ENCODE results near the gene GPR162. TPM values are rescaled to one million over a fixed set of nuclear protein-coding genes. Genes with fewer than 3 reads are reported as not detected.

Gene GPR162
- total RNA-seq, 1 donor from 2014 or later, result 2.5 TPM

DNA sequence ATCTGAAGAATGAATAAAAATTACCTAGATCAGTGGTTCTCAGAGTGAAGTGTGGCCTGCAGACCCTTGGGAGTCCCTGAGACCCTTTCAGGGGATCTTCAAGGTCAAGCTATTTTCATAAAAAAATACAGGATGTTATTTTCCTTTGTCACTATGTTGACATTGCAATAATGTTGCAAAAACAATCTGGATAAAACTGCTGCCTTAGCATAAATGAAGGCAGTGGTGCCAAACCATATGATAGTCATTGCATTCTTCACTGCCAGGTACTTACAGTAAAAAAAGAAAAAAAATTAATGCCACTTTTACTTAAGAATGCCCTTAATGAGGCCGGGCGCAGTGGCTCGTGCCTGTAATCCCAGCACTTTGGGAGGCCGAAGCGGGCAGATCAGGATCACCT, 34.3 kb upstream of the GPR162 start:
- no peak for DNase-seq (ENCODE audit: low spot score)

DNA sequence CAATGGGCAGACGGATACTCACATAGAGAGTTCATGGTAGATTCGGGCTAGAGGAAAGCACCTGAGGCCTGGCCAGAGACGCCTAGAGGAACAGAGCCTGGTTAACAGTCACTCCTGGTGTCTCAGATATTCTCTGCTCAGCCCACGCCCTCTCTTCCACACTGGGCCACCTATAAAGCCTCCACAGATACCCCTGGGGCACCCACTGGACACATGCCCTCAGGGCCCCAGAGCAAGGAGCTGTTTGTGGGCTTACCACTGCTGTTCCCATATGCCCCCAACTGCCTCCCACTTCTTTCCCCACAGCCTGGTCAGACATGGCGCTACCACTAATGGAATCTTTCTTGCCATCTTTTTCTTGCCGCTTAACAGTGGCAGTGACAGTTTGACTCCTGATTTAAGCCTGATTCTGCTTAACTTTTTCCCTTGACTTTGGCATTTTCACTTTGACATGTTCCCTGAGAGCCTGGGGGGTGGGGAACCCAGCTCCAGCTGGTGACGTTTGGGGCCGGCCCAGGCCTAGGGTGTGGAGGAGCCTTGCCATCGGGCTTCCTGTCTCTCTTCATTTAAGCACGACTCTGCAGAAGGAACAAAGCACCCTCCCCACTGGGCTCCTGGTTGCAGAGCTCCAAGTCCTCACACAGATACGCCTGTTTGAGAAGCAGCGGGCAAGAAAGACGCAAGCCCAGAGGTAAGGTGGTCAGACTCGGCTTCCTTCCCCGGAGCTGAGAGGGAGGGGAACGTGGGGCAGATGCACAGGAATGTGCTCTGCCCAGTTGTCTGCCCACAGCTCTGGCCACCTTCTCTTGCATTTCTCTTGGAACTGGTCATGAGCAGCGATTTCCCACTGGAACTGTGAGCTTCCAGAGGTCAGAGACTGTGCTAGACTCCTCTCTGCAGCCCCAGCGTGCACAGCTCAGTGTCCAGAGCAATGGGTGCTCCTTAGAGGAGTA, 32.4 kb upstream of the GPR162 start, which contains the start of gene CD4:
Gene CD4 (plus strand): TSS at position 557 of the 953 bp plus-strand sequence. CDS start 10,611 bp downstream, outside the sequence.
- DNase-seq (ENCODE audit: low spot score), result peak; percentile 78

DNA sequence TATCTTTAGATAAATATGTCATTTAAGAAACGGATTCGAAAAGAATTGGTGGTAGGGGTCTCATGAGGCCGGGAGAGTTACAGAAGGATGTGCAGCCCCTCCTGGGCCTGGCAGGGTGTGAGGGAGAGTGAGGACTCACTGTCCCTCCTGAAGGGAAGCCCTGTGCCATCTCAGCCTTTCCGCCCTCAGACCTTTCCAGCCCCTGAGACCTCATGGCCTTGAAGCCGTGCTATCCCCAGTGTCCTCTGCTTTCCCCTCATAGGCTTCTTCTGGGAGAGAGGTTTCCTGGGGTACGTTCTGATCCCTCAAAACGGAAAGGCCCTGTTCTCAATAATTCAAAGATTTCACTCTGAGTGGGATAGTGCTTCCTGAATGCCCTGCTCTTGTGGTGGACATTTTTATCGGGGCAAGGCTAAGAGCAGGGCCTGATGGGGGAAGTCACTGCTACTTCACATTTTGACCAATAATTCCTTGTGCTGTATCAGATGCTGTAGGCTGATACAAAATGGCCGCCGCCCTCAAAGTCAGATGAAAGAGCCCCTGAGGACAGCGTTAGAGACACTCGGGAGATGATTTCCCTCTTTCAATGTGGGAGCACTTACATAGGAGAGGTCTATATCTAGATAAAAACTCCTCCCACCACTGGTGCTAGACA, 31.0 kb upstream of the GPR162 start:
- DNase-seq (ENCODE audit: low spot score), result no peak

DNA sequence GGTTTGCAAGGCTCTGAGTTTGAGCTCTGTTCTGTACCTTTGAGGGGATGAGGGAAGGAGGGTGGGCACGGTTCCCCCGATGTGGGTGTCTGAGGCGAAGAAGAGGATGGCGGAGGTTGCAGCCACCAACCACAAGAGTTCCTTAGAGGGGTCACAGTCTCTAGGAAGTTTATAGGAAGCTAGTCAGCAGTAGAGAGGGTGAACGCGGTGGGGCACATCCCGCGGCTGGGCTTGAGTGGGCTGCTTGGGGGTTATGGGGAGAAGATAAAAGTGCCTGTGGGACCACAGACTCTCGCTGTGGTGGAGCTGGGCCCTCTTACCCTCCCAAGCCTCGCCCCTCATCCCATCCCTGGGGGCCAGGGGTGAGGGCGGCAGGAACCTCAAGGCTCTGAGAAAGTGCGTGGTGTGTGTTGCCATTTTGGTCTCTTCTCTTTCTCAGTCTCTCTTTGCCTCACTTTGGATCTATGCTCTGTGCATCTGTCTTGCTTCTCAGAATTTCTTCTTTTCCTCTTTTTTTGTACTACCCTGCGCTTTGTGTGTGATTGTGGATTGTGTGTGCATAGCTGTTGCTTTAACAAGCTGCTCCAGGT, 29.6 kb upstream of the GPR162 start:
- DNase-seq (ENCODE audit: low spot score), result no peak

DNA sequence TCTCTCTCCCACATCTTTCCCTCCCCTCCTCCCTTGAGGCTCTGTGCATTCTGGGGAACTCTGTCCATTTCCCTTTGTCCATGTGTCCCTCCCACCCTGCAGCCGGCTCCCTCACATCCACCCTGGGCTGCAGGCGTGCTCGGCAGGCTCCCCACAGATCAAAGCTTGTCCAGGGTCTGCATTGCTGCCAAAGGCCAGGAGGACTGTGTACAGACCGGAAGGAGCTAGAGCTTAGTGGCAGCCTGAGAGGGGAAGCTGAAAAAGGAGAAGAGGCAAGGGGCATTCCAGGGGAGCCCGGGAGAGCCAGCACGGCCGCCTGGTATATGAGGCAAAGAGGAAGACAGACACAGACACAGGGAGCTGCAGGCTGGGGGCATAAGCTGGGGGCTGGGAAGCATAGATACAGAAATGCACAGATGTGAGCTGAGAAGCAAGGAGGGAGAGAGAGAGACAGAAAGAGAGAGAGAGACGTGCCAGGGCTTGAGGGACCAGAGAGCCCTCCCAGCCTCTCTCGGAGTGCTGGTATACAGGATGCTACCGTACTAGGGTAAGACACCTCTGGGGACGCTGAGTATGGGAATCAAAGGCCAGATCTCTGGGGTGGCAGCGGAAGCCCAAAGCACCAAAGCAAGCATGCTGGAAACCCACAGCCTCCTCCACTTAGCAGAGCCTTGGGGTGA, 29.0 kb upstream of the GPR162 start:
- no peak for DNase-seq (ENCODE audit: low spot score)

DNA sequence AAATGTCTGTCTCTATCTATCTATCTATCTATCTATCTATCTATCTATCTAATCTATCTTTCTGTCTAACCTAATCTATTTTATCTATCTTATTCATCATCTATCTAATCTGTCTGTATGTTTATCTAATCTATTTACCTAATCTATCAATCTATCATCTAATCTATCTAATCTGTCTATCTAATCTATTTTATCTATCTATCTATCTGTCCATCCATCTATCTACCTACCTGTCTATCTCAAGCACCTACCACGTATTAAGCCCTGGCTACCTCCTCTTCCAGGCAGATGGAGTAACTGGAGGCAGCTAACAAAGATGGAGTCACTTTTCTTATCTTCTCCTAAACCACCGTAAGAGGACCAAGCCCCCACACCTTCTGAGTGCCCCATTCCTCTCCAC, 26.5 kb upstream of the GPR162 start:
- DNase-seq (ENCODE audit: low spot score), result no peak

DNA sequence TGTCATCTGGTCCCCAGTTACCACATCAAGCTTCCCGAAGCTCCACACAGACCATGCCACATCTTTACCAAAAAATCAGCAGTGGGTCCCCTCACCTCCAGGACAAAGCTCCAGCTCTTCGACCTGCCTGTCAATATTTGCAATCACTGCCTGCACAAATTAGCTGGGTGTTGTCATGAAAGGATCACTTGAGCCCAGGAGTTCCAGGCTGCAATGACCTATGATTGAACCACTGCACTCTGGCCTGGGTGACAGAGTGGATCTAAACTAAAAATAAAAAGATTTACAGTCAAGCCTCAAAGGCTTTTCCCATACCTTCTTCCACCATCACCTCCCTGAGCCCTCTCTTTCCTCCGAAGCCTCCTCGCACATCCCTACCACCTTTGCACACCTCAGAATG, 25.0 kb upstream of the GPR162 start:
- no peak for DNase-seq (ENCODE audit: low spot score)

DNA sequence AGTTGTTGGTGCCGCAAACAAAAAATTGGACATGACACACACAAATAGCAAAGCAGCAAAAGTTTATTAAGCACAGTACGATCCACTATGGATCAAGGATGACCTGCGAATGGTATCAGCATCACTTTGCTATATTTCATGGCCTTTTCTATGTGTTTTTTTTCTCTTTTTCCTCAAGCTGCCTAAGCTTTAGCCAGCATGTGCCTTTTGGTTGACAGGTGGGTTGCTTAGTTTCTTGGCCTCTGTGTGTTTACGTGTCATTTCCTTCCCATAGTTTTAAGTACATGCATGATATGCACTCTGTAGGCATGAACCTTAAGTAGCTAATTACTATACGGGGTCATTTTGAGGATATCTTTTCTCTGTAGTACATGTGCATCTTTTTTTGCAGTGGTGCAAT, 22.5 kb upstream of the GPR162 start:
- no peak for DNase-seq (ENCODE audit: low spot score)

DNA sequence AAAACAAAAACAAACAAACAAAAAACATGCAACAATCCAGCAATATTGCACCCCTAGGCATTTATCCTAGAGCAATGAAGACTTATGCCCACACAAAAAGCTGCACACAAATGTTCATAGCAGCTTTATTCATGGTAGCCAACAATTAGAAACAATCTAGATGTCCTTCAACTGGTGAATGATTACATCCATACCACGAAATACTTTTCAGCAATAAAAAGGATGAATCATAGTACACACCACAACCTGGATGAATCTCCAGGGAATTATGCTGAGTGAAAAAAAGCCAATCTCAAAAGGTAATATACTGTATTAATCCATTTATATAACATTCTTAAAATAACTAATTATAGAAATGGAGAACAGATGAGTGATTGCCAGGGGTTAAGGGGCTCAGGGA, 14.5 kb upstream of the GPR162 start:
- DNase-seq (ENCODE audit: low spot score), result no peak

DNA sequence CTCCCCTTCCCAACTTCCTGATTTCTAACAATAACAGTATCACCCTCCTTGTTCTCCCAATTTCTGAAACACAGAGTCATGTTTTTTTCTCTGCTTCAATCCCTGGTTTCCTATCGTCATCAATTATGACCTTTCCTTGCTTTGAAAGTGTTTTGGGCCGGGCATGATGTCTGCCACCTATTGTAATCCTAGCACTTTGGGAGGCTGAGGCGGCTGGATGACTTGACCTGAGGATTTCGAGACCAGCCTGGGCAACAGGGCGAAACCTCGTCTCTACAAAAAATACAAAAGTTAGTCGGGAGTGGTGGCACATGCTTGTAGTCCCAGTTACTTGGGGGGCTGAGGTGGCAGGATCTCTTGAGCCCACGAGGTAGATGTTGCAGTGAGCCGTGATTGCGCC, 12.6 kb upstream of the GPR162 start:
- no peak for DNase-seq (ENCODE audit: low spot score)

DNA sequence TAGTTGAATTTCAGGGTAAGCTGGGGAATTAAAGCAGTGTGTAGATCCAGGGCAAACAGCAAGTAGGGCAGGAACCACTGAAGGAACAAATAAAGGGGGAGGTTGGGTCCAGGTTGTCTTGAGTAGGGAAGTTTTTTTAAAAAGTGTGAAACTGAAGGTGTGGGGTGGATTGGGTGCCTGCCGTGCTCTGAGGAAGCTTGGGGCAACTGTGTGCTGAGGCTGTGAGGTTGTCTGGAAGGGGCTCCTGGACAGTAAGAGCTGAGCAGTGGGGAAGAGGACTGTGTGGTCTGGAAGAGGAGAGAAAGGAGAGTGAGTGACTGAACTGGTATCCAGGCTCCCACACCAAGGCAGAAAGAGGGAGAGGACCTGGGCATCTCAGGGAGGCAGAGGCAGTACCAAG, 10.9 kb upstream of the GPR162 start:
- DNase-seq (ENCODE audit: low spot score), result no peak

DNA sequence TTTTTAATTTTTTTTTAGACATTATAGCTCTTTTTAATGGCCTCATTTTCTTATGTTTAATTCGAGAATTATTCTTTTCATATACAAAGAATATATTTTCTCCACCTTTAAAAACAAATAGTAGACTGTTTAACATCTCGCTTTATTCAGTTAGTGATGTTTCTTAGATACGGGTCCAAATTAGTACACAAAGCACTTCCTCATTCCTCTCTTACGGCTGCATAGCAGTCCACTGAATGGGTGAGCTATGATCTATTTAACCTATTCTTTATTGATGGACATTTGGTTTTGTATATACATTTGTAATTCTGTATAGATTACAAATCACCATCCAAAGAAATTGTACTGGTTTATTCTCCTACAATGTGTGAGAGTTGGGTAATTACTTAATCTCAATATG, 8.3 kb upstream of the GPR162 start:
- no peak for DNase-seq (ENCODE audit: low spot score)

DNA sequence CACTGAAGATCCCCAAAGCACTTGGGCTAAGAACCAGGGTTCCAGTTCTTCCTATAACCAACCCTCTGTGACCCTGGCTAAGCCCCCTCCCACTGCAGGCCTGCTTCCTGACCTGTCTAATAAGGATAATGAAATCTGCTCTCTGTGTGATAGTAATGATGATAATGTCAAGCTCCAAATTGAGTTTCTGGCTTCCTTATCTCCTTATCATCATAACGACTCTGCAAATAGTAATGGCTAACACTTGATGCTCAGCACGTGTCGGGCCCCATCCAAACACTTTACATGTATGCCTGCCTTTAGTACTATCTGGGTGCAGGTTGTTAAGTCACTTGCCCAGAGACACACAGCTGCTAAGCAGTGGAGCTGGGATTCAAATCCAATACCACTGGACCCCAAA, 5.0 kb upstream of the GPR162 start:
- DNase-seq (ENCODE audit: low spot score), result no peak

DNA sequence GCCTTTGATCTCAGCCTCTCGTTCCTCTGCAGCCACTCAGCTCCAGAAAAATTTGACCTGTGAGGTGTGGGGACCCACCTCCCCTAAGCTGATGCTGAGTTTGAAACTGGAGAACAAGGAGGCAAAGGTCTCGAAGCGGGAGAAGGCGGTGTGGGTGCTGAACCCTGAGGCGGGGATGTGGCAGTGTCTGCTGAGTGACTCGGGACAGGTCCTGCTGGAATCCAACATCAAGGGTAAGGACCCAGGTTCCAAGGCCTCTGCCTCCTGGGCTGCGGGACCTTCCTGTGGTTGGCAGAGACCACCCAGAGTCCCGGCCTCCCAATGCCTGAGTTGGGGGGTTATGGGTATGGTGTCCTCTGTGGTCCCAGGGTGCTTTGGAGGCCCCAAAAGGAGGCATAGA, 4.5 kb upstream of the GPR162 start:
- DNase-seq (ENCODE audit: low spot score), result no peak

DNA sequence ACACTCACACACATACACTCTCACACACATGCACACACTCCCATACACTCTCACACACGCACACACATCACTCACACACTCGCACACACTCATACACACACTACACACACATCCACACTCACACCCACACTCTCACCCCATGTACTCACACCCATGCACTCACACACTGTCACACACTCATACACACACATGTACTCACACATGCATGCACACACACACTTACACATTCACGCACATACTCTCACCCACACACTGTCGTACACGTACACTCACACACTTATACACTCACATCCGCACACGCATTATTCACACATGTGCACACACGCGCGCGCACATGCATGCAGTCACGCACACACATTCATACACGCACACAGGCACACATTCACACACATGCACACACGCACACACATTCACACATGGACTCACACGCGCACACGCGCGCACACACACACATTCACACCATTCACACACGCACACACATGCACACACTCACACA, 3.9 kb upstream of the GPR162 start:
- DNase-seq (ENCODE audit: low spot score), result no peak

DNA sequence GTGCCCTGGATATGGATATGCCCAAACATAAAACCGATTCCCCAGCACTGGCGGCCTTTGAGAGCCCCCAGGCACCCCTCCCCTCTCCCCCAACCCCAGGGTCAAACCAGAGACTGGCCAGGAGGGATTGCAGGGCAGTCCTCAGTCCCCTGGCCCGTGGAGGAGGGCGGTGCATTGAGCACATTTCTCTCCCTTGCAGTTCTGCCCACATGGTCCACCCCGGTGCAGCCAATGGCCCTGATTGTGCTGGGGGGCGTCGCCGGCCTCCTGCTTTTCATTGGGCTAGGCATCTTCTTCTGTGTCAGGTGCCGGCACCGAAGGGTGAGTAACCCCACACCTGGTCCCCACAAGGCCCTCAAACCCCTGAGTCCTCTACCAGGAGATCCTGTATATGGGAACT, 3.4 kb upstream of the GPR162 start:
- no peak for DNase-seq (ENCODE audit: low spot score)

DNA sequence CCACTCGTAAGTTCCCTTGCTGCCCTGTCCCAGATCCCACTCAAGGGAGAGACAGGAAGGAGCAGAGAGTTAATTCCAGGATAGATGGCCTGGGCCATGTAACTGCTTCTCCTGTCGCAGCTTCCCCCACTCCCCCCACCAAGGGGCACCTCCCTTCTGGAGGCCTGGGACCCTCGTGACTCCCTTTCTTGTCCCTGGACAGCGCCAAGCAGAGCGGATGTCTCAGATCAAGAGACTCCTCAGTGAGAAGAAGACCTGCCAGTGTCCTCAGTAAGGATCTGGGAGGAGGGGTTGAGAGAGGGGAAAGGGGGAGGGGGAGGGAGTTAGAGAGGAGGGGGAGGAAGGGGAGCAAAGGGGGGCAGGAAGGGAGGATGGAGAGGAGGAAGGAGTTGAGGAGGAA, 3.0 kb upstream of the GPR162 start:
- no peak for DNase-seq (ENCODE audit: low spot score)

DNA sequence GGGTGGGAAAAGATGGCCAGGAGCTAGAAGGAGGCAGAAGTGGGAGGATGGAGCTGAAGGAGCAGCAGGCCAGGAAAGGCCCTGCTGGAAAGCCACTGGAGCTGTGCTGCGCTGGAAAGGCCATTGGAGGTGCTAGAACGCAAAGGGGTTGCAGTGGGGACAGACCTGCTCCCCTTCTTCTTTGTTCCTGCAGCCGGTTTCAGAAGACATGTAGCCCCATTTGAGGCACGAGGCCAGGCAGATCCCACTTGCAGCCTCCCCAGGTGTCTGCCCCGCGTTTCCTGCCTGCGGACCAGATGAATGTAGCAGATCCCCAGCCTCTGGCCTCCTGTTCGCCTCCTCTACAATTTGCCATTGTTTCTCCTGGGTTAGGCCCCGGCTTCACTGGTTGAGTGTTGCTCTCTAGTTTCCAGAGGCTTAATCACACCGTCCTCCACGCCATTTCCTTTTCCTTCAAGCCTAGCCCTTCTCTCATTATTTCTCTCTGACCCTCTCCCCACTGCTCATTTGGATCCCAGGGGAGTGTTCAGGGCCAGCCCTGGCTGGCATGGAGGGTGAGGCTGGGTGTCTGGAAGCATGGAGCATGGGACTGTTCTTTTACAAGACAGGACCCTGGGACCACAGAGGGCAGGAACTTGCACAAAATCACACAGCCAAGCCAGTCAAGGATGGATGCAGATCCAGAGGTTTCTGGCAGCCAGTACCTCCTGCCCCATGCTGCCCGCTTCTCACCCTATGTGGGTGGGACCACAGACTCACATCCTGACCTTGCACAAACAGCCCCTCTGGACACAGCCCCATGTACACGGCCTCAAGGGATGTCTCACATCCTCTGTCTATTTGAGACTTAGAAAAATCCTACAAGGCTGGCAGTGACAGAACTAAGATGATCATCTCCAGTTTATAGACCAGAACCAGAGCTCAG, 2.3 kb upstream of the GPR162 start:
- no peak for DNase-seq (ENCODE audit: low spot score)

DNA sequence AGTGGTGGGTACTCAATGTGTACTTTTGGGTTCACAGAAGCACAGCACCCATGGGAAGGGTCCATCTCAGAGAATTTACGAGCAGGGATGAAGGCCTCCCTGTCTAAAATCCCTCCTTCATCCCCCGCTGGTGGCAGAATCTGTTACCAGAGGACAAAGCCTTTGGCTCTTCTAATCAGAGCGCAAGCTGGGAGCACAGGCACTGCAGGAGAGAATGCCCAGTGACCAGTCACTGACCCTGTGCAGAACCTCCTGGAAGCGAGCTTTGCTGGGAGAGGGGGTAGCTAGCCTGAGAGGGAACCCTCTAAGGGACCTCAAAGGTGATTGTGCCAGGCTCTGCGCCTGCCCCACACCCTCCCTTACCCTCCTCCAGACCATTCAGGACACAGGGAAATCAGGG, 1.5 kb upstream of the GPR162 start:
- no peak for DNase-seq (ENCODE audit: low spot score)

DNA sequence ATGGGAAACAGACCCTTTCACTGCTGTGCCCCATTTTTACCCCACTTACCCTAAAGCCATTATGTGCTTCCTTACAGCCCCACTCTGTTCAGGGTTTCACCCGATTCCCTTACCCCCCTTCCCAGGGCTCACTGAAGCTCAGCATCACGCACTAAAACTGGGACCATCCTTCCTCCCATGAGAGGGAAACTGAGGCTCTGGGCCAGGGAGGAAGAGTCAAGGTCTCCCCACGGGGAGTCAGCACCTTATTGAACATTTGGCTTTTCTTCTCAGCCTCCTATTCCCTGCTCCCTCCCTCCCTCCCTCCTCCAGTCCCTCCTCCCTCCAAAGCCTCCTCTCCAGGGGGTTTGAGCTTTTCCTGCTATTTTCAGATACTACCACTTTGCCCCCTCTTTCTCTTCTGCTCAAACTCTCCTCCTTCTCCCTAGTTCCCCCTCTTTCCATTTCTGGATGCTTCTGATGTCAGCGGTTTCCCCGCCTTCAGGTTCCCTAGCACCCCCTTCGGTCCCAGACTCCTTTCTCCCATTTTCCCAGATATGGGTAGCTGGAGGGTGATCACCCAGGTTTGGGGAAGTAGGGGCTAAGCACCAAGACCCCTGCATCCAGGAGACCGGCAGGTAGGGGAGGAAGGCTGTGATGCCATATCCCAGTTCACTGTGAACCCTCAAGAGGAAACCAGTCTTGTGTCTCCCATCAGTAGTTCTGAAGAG, 960 bp downstream of the GPR162 start:
- DNase-seq (ENCODE audit: low spot score), result no peak
